ENCODE results near the gene TP53TG3C.
"Not testable (repeated sequence)": the region's sequence is repeated elsewhere in the genome, so short reads cannot be mapped to it uniquely, and the experiment has no call there.

The TP53TG3C gene

GRCh38 chr16:33193926-33194325, at the start of gene TP53TG3C:
Gene TP53TG3C, plus strand, starts transcription at chr16:33194226. Its CDS starts 68 bp downstream, at chr16:33194294.
- not testable (repeated sequence) for DNase-seq
